NOMO-1 treated with DMSO at 0.1 percent for 48 hours (cell line): ENCODE measurements around the gene MEIOSIN.
"Not testable (repeated sequence)": the region's sequence is repeated elsewhere in the genome, so short reads cannot be mapped to it uniquely, and the experiment has no call there.

Experiments used
- DNase-seq: peaks from one replicate; lab custom pipeline; 2025; ENCODE audit not compliant: unreplicated experiment; lab: John Stamatoyannopoulos, UW

The MEIOSIN gene

DNA sequence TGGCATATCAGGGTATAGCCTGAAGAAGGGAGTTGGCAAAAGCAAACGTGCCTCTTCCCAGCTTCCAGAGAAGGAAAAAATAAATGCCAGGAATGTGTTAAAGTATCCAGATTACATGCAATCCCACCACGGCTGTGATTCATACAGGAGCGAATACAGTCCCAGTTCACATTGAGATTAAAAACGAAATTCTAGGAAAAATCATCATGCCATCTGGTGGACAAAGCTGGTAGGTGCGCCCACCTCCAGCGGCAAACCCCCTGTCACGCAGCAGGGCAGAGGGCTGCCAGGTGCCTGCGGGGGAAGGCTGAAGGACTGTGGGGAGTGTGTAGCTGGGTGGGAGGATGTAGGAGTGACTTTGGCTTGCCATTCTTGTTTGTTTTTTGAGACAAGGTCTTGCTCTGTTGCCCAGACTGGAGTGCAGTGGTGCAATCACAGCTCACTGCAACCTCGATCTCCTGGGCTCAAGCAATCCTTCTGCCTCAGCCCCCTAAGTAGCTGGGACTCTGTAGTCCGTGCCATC, 65.8 kb downstream of the MEIOSIN start:
- DNase-seq, result peak; percentile 25

DNA sequence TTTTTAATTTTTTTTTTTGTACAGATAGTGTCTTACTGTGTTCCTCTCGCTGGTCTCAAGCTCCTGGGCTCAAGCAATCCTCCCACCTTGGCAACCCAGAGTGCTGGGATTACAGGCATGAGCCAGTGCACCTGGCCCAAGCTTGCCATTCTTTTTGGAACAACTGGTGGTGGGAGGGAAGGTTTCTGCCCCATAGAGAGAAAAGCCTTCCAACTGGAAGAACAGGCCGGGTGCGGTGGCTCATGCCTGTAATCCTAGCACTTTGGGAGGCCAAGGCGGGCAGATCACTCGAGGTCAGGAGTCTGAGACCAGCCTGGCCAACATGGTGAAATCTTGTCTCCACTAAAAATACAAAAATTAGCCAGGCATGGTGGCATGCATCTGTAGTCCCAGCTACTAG, 66.3 kb downstream of the MEIOSIN start:
- not testable (repeated sequence) for DNase-seq

DNA sequence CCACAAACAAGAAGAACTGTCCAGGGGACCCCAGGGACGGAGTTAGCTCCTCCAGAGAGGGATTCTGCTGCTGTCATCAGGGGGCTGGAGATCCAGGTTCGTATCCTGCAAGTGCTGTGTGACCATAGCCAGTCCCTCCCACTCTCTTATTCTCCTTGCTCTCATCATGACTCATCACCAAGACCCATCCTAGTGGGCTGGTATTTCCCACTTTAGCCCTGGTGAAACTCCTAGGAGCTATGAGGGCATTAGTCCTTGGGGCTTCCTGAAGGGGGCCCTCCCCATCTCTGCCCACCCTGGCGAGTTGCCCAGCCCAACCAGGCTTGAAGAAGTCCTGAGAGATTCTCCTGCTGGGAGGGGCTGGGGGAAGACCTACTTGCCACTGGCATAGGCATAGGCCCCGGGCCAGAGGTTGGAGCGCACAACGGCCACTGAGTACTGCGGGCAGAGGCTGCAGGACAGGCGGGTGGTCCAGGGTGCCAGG, 66.9 kb downstream of the MEIOSIN start:
- no peak for DNase-seq

DNA sequence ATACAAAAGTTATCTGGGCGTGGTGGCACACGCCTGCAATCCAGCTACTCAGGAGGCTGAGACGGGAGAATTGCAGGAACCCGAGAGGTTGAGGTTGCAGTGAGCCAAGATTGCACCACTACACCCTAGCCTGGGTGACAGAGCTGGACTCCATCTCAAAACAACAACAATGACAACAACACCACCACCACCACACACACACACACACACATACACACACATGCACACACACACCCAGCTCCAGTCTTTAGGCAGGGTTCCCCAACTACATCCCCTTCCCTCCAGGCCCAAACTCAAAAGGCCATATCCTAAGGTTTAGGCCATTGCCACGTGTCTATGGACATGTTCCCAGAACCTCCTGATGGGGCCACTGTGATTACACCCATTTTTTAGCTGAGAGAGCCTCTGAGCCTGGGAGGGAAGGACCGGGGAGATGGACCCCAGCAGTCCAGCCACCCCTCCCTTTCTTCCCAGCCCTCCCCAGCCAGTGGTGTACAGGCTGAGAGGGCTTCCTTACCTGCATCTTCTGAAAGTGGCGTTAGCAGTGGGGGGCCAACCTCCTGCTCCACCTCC, 68.5 kb downstream of the MEIOSIN start:
- DNase-seq, result no peak

DNA sequence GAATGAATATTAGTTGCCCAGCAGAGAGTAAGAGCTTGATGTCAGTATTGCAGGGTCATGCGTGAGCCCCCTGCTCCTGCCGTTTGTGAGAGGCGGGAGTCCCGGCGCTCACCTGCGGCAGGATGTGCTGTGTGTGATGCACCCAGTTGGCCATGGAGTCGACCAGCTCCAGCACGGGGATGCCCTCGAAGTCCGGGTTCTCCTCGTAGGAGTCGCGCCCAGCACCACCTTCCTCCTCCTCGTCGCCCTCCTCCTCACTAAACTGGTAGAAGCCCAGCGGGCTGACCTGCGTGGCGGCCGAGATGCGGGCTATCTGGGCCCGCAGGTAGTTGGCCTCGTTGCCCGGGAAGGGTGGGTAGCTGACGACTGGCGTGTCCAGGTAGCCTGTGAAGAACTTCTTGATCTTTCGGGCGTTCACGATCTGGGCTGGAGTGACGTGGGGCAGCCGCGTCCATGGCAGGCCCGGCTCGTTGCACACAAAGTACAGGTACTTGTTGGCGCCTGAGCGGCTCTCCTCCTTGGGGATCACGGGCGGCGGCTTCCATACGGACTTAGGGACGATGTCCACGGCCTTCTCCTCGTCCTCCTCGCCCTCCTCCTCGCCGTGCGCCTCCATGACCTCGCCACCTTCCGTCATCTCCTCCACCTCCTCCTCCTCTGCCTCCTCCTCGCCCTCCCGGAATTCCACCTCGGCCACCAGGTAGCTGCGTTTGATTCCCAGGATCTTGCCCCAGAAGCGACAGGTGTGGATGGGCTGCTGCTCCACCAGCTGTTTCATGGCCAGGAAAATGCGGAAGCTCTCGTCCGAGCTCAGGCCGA, 71.1 kb downstream of the MEIOSIN start:
- no peak for DNase-seq

DNA sequence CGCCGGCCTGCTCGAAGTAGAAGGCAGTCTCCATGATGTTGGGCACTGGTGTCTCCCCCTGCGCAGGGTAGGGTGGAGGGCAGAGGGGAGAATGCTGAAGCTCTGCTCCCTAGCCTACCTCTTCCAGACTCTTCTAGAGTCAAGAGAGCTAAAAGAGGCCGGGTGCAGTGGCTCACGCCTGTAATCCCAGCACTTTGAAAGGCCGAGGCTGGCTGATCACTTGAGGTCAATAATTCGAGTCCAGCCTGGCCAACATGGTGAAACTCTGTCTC, 71.7 kb downstream of the MEIOSIN start:
- no peak for DNase-seq

DNA sequence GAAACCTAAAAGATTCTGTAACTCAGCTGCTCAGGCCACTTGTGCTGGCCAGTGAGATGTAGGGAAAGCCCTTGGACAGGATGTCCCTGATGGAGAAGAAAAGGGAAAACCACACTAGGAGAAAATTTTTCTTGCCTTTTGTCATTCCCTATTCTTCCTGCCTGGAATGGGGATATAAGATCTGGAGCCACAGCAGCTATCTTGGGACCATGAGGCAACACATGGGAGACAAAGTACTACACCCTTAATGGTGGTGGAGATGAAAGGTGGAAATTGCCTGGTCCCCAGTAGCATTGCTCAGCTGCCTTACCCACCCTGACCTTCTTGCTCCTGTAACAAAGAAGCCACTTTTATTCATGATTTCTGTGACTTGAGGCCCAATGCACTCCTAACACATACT, 72.5 kb downstream of the MEIOSIN start:
- no peak for DNase-seq

DNA sequence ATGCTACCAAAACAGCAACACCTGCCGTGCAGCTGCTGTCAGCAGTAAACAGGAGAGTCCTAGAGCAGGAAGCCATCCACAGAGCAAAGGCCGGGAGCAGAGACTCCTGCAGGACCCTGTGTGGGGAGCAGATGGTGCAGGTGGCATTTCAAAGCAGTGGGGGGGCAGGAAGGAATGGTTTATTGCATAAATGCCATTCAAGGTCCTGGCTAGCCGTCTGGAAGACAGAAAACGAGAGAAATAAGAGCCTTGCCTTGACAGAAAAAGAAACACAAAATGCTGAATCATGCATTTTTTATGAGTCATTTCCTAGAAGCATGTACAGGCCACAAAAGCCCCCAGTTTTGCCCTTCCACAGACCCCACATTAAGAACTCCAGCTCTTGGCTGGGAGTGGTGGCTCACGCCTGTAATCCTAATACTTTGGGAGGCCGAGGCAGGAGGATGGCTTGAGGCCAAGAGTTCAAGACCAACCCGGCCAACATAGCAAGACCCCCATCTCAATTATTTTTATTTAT, 76.5 kb downstream of the MEIOSIN start:
- DNase-seq, result peak; percentile 38

DNA sequence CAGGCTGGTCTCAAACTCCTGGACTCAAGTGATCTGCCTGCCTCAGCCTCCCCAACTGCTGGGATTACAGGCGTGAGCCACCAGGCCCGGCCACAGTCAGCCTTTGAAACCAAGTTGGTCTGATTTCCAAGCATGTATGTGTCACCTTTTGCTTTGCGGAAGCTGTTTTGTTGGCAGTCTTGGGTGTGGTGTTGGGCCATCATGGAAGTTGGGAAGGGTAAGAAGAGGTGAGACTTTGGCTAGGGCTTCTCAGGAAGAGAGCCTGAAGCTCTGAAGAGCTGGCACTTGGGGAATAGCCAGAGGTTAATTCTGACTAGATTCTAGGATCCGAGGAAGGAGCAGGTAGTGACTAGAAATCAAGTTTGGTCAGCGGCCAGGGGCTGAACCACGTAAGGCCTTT, 79.1 kb downstream of the MEIOSIN start:
- no peak for DNase-seq
